ENCODE measurements around the gene XPO6. TPM values are rescaled to one million over a fixed set of nuclear protein-coding genes. Genes with fewer than 3 reads are reported as not detected.

Gene XPO6
- total and polyA plus RNA-seq, 4 donors: 27.5 to 50.0 (median 36.0) TPM

DNA sequence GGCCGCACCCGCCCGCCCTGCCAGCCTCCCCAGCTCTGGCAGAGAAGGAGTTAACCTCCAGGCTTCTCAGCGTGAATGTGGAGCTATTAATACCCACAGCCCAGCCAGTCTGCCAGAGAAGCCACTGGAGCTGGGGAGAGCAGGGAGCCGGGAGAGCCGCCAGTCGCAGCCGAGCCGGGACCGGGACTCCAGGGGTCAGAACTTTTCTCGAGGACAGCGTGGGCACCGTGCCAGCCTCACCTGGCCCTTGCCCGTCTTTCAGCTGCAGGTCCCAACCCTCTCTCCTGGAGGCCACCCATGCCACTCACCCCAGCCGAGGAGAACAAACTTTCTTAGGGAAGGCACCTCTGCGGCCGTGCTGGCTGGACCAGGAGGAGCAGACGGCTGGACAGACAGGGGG lies 46.8 kb upstream of the XPO6 start:
- Histone ChIP-seq H3K27me3 (ENCODE audit: control insufficient read depth in 4 of 4, insufficient read depth in 4 of 4, low read length in 3 of 4) (no peaks in the 10 kb centered on the region), H3K27ac (ENCODE audit: low read depth in 1 of 2, low read length in 2 of 2) (no peak overlapping the region), H3K4me1 (ENCODE audit: control insufficient read depth in 4 of 4, insufficient read depth in 4 of 4, low read length in 3 of 4) (peaks cover 0 to 6% (median 0%) of the 10 kb centered on the region in 4 donors), H3K9me3 (ENCODE audit: control insufficient read depth in 4 of 4, low read length in 3 of 4) (no peaks in the 10 kb centered on the region), H3K4me3 (ENCODE audit: low read depth in 1 of 3, low read length in 3 of 3) (no peak overlapping the region), H3K36me3 (ENCODE audit: control insufficient read depth in 4 of 4, insufficient read depth in 3 of 4, low read depth in 1 of 4, low read length in 3 of 4) (no peaks in the 10 kb centered on the region), H3K9ac (ENCODE audit: low read depth in 1 of 2, low read length in 2 of 2) (no peak overlapping the region)
- DNase-seq (ENCODE audit: low spot score): no peak
- 20% methylated on average over 18 of the region's 18 CpGs for WGBS
- TF ChIP-seq REST (IDR thresholded peaks at IDR 0.05) (no peak), GABPA (IDR thresholded peaks at IDR 0.05 in 1 of 2, conservative IDR thresholded peaks at IDR 0.05 in 1 of 2) (no peak), FOXA2 (IDR thresholded peaks at IDR 0.05) (no peak), NR2F2 (IDR thresholded peaks at IDR 0.05) (no peak), YY1 (IDR thresholded peaks at IDR 0.05) (no peak), RXRA (IDR thresholded peaks at IDR 0.05) (no peak), HNF4G (IDR thresholded peaks at IDR 0.05) (no peak), HNF4A (conservative IDR thresholded peaks at IDR 0.05) (no peak), RAD21 (IDR thresholded peaks at IDR 0.05) (no peak), JUND (IDR thresholded peaks at IDR 0.05) (no peak), EGR1 (IDR thresholded peaks at IDR 0.05; ENCODE audit: low read depth in 2 of 2) (no peak), TAF1 (conservative IDR thresholded peaks at IDR 0.05) (no peak), FOXA1 (IDR thresholded peaks at IDR 0.05) (no peak), ATF3 (IDR thresholded peaks at IDR 0.05) (no peak), SP1 (IDR thresholded peaks at IDR 0.05) (no peak)
- TF ChIP-seq, protein P1, sequence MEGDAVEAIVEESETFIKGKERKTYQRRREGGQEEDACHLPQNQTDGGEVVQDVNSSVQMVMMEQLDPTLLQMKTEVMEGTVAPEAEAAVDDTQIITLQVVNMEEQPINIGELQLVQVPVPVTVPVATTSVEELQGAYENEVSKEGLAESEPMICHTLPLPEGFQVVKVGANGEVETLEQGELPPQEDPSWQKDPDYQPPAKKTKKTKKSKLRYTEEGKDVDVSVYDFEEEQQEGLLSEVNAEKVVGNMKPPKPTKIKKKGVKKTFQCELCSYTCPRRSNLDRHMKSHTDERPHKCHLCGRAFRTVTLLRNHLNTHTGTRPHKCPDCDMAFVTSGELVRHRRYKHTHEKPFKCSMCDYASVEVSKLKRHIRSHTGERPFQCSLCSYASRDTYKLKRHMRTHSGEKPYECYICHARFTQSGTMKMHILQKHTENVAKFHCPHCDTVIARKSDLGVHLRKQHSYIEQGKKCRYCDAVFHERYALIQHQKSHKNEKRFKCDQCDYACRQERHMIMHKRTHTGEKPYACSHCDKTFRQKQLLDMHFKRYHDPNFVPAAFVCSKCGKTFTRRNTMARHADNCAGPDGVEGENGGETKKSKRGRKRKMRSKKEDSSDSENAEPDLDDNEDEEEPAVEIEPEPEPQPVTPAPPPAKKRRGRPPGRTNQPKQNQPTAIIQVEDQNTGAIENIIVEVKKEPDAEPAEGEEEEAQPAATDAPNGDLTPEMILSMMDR (IDR thresholded peaks at IDR 0.05; ENCODE audit: low read depth, low read length, missing input control): no peak
- TF ChIP-seq, protein P2, sequence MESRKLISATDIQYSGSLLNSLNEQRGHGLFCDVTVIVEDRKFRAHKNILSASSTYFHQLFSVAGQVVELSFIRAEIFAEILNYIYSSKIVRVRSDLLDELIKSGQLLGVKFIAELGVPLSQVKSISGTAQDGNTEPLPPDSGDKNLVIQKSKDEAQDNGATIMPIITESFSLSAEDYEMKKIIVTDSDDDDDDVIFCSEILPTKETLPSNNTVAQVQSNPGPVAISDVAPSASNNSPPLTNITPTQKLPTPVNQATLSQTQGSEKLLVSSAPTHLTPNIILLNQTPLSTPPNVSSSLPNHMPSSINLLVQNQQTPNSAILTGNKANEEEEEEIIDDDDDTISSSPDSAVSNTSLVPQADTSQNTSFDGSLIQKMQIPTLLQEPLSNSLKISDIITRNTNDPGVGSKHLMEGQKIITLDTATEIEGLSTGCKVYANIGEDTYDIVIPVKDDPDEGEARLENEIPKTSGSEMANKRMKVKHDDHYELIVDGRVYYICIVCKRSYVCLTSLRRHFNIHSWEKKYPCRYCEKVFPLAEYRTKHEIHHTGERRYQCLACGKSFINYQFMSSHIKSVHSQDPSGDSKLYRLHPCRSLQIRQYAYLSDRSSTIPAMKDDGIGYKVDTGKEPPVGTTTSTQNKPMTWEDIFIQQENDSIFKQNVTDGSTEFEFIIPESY (IDR thresholded peaks at IDR 0.05): no peak
- TF ChIP-seq, protein P3, sequence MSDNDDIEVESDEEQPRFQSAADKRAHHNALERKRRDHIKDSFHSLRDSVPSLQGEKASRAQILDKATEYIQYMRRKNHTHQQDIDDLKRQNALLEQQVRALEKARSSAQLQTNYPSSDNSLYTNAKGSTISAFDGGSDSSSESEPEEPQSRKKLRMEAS (IDR thresholded peaks at IDR 0.05): no peak
